Measurements from ENCODE around the gene CRIM1.

DNA sequence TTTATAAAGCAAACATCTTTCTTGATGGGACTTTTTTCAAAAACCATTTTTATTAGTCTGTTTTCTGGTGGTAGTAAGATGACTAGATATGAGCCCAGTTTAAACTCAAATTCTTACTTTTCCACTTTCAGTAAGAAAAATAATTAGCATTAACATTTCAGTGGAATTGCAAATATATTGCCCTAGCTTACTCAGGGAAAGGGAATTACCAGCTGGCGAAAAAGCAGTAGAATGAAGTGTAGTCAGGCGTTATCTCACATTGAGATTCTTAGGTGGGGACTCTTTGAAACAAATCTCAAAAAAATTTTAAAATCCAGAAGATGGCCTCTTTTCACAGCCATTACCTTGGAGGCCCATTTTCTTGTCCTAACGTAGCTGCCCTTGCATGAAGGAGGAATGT lies 65.8 kb downstream of the CRIM1 start:
- TF ChIP-seq, protein P1, sequence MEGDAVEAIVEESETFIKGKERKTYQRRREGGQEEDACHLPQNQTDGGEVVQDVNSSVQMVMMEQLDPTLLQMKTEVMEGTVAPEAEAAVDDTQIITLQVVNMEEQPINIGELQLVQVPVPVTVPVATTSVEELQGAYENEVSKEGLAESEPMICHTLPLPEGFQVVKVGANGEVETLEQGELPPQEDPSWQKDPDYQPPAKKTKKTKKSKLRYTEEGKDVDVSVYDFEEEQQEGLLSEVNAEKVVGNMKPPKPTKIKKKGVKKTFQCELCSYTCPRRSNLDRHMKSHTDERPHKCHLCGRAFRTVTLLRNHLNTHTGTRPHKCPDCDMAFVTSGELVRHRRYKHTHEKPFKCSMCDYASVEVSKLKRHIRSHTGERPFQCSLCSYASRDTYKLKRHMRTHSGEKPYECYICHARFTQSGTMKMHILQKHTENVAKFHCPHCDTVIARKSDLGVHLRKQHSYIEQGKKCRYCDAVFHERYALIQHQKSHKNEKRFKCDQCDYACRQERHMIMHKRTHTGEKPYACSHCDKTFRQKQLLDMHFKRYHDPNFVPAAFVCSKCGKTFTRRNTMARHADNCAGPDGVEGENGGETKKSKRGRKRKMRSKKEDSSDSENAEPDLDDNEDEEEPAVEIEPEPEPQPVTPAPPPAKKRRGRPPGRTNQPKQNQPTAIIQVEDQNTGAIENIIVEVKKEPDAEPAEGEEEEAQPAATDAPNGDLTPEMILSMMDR (IDR thresholded peaks at IDR 0.05) = no peak
- TF ChIP-seq POLR2AphosphoS5 (IDR thresholded peaks at IDR 0.05) (no peak), POLR2A (IDR thresholded peaks at IDR 0.05) (no peak)

All from suprapubic skin (tissue), 4 donors.